H9 (cell line): Measurements from ENCODE around the gene DPP8. TPM values are rescaled to one million over a fixed set of nuclear protein-coding genes. Genes with fewer than 3 reads are reported as not detected.

Source experiments
- DNase-seq: peaks from one replicate; pipeline ENCODE4 v3.0.0-alpha.2; 2017
- H2AFZ ChIP-seq: one replicate; pipeline ENCODE4 v1.6.1; 2013; ENCODE audit warnings: mild to moderate bottlenecking, low read length, control low read depth, moderate library complexity
- H2AK5ac ChIP-seq: 2 replicates; pipeline ENCODE4 v1.6.1; 2013; ENCODE audit warnings: low read length, control low read depth, mixed read lengths; ENCODE audit not compliant: insufficient read length
- H2BK120ac ChIP-seq: one replicate; pipeline ENCODE4 v1.6.1; 2013; ENCODE audit warnings: low read depth, mild to moderate bottlenecking, low read length, control low read depth, inconsistent platforms; ENCODE audit not compliant: poor library complexity, severe bottlenecking
- H2BK12ac ChIP-seq: 2 replicates; pipeline ENCODE4 v1.6.1; 2013; ENCODE audit warnings: low read length, control low read depth, mixed read lengths, low read depth; ENCODE audit not compliant: insufficient read length
- H2BK15ac ChIP-seq: 2 replicates; pipeline ENCODE4 v1.6.1; 2013; ENCODE audit warnings: low read depth, low read length, control low read depth
- H2BK20ac ChIP-seq: one replicate; pipeline ENCODE4 v1.6.1; 2013; ENCODE audit warnings: low read depth, mild to moderate bottlenecking, low read length, control low read depth, inconsistent platforms; ENCODE audit not compliant: poor library complexity, severe bottlenecking
- H2BK5ac ChIP-seq: 2 replicates; pipeline ENCODE4 v1.6.1; 2013; ENCODE audit warnings: low read length, control low read depth, mixed read lengths; ENCODE audit not compliant: insufficient read length
- H3K14ac ChIP-seq: 2 replicates; pipeline ENCODE4 v1.6.1; 2013; ENCODE audit warnings: low read length, control low read depth; ENCODE audit not compliant: insufficient read depth
- H3K18ac ChIP-seq: 2 replicates; pipeline ENCODE4 v1.6.1; 2013; ENCODE audit warnings: low read depth, mild to moderate bottlenecking, mixed read lengths, low read length, control low read depth; ENCODE audit not compliant: insufficient read length
- H3K23ac ChIP-seq: 2 replicates; pipeline ENCODE4 v1.6.1; 2013; ENCODE audit warnings: low read length, control low read depth, mixed read lengths, low read depth; ENCODE audit not compliant: insufficient read length
- H3K23me2 ChIP-seq: 2 replicates; pipeline ENCODE4 v1.6.1; 2013; ENCODE audit warnings: low read depth, mild to moderate bottlenecking, mixed read lengths, low read length, control low read depth; ENCODE audit not compliant: insufficient read length, poor library complexity, severe bottlenecking
- H3K27ac ChIP-seq: 2 replicates; pipeline ENCODE4 v1.5.1; 2013; ENCODE audit warnings: low read length, control low read depth, mixed read lengths, low read depth; ENCODE audit not compliant: insufficient read length
- H3K27me3 ChIP-seq: 2 replicates; pipeline ENCODE4 v1.6.1; 2013; ENCODE audit warnings: low read length, control low read depth, inconsistent platforms; ENCODE audit not compliant: insufficient read depth
- H3K4ac ChIP-seq: 2 replicates; pipeline ENCODE4 v1.6.1; 2013; ENCODE audit warnings: low read depth, mild to moderate bottlenecking, control low read depth, inconsistent platforms, low read length, moderate library complexity
- H3K4me1 ChIP-seq: 2 replicates; pipeline ENCODE4 v1.6.1; 2013; ENCODE audit warnings: low read length, control low read depth, inconsistent platforms; ENCODE audit not compliant: insufficient read depth
- H3K4me2 ChIP-seq: 2 replicates; pipeline ENCODE4 v1.6.1; 2013; ENCODE audit warnings: low read length, control low read depth, mixed read lengths; ENCODE audit not compliant: insufficient read length, insufficient read depth
- H3K56ac ChIP-seq: 2 replicates; pipeline ENCODE4 v1.6.1; 2013; ENCODE audit warnings: low read depth, mild to moderate bottlenecking, mixed read lengths, low read length, control low read depth; ENCODE audit not compliant: insufficient read length
- H3K79me1 ChIP-seq: 2 replicates; pipeline ENCODE4 v1.6.1; 2013; ENCODE audit warnings: low read depth, mild to moderate bottlenecking, moderate library complexity, low read length, control low read depth, inconsistent platforms; ENCODE audit not compliant: insufficient read depth, poor library complexity, severe bottlenecking
- H3K79me2 ChIP-seq: 2 replicates; pipeline ENCODE4 v1.6.1; 2013; ENCODE audit warnings: low read length, control low read depth, inconsistent platforms; ENCODE audit not compliant: insufficient read depth
- H3K9ac ChIP-seq: 2 replicates; pipeline ENCODE4 v1.6.1; 2013; ENCODE audit warnings: low read length, control low read depth, mixed read lengths; ENCODE audit not compliant: insufficient read length; ENCODE audit errors: extremely low read depth
- H3K9me3 ChIP-seq: one replicate; pipeline ENCODE4 v1.6.1; 2013; ENCODE audit warnings: low read depth, low read length, inconsistent platforms; ENCODE audit not compliant: control insufficient read depth
- H3T11ph ChIP-seq: one replicate; pipeline ENCODE4 v1.6.1; 2013; ENCODE audit warnings: mild to moderate bottlenecking, low read length, control low read depth, inconsistent platforms
- H4K20me1 ChIP-seq: one replicate; pipeline ENCODE4 v1.6.1; 2013; ENCODE audit not compliant: control insufficient read depth, insufficient read length, insufficient read depth
- H4K5ac ChIP-seq: 2 replicates; pipeline ENCODE4 v1.6.1; 2013; ENCODE audit warnings: low read depth, mild to moderate bottlenecking, mixed read lengths, low read length, control low read depth; ENCODE audit not compliant: insufficient read length
- H4K8ac ChIP-seq: replicated peaks from 2 replicates; pipeline ENCODE4 v1.6.1; 2013; ENCODE audit warnings: low read length, control low read depth, mixed read lengths, low read depth; ENCODE audit not compliant: insufficient read length
- H4K91ac ChIP-seq: 2 replicates; pipeline ENCODE4 v1.6.1; 2013; ENCODE audit warnings: low read depth, mild to moderate bottlenecking, moderate library complexity, mixed read lengths, low read length, control low read depth; ENCODE audit not compliant: insufficient read length
- H3K27ac Mint-ChIP-seq, 3 experiments: 2 replicates in 2 of 3; 3 replicates in 1 of 3; pipeline ENCODE4 v1.8.0; 2020 to 2021; ENCODE audit warnings: mixed read lengths in 3 of 3, mild to moderate bottlenecking in 1 of 3, moderate library complexity in 1 of 3
- H3K27me3 Mint-ChIP-seq: 2 replicates; pipeline ENCODE4 v1.8.0; 2021; ENCODE audit warnings: low read depth, mild to moderate bottlenecking, moderate library complexity, mixed read lengths
- H3K36me3 Mint-ChIP-seq, 3 experiments: 2 replicates in 2 of 3; 3 replicates in 1 of 3; pipeline ENCODE4 v1.8.0; 2020 to 2021; ENCODE audit warnings: low read depth in 3 of 3, mixed read lengths in 3 of 3; ENCODE audit not compliant: insufficient read depth in 1 of 3
- H3K4me1 Mint-ChIP-seq, 2 experiments: 2 replicates each; pipeline ENCODE4 v1.8.0; 2020; ENCODE audit warnings: mixed read lengths in 2 of 2
- H3K4me3 Mint-ChIP-seq, 2 experiments: 2 replicates in 1 of 2; 3 replicates in 1 of 2; pipeline ENCODE4 v1.8.0; 2020 to 2021; ENCODE audit warnings: mild to moderate bottlenecking in 2 of 2, mixed read lengths in 2 of 2, moderate library complexity in 1 of 2
- H3K9me3 Mint-ChIP-seq, 2 experiments: 2 replicates in 1 of 2; 3 replicates in 1 of 2; pipeline ENCODE4 v1.8.0; 2020; ENCODE audit warnings: mild to moderate bottlenecking in 2 of 2, mixed read lengths in 2 of 2, moderate library complexity in 1 of 2
- WGBS: extraction: QIAGEN DNeasy Blood & Tissue Kit; methylation state at CpG from one replicate; pipeline ENCODE4 v1.1.7; 2013; ENCODE audit warnings: missing lambda C conversion rate, low lambda C conversion rate, mixed read lengths; ENCODE audit not compliant: insufficient read length; ENCODE audit errors: extremely low coverage; 5-methylcytosine and 5-hydroxymethylcytosine counted together
- total RNA-seq: library from RNA; stranded (reverse); gene quantifications from 2 replicates; pipeline ENCODE4 v1.2.1, GENCODE V29; 2021
- TF ChIP-seq, protein P1 (sequence below): fragments of 200-600 bp; sonication (generic); conservative IDR thresholded peaks from 3 replicates; pipeline ENCODE4 v1.8.0; 2021; ENCODE audit warnings: antibody characterized with exemption, mild to moderate bottlenecking

DPP8 gene
- total RNA-seq, 1 experiment from 2014 or later = 26.6 TPM

- no peaks in the 10 kb centered on the region; a peak in 1 of 5 replicates for H3K9me3 Mint-ChIP-seq
- H3K4me2 ChIP-seq = no peak overlapping the region
- H2BK15ac ChIP-seq = no peak overlapping the region
- H3K27ac Mint-ChIP-seq = peak overlapping the region in 1 of 3 experiments; percentile 14; a peak in 1 of 7 replicates
- no peak overlapping the region for H4K5ac ChIP-seq
- peaks cover 6% of the 10 kb centered on the region for H3K79me1 ChIP-seq
- H3K4ac ChIP-seq = no peak overlapping the region
- H3K9ac ChIP-seq = no peak overlapping the region
- H3T11ph ChIP-seq = no peak overlapping the region
- DNase-seq = no peak
- H2BK20ac ChIP-seq = no peak overlapping the region
- H3K36me3 Mint-ChIP-seq = peaks cover 3 to 8% (median 4%) of the 10 kb centered on the region in 3 experiments; a peak in 5 of 7 replicates
- no peak overlapping the region for H3K18ac ChIP-seq
- H3K27me3 ChIP-seq = no peaks in the 10 kb centered on the region
- no peak overlapping the region for H3K56ac ChIP-seq
- H3K23me2 ChIP-seq = no peaks in the 10 kb centered on the region
- peaks cover 3 to 9% of the 10 kb centered on the region in 2 experiments for H3K4me1 Mint-ChIP-seq
- WGBS = no CpG with 5 or more reads among the region's 3 CpGs
- no peak overlapping the region for H4K8ac ChIP-seq
- H3K27me3 Mint-ChIP-seq = no peaks in the 10 kb centered on the region
- no peak overlapping the region for H3K14ac ChIP-seq
- H2BK120ac ChIP-seq = no peak overlapping the region
- H2AFZ ChIP-seq = no peak overlapping the region
- H3K27ac ChIP-seq = no peak overlapping the region
- no peak overlapping the region for H3K23ac ChIP-seq
- TF ChIP-seq, protein P1, sequence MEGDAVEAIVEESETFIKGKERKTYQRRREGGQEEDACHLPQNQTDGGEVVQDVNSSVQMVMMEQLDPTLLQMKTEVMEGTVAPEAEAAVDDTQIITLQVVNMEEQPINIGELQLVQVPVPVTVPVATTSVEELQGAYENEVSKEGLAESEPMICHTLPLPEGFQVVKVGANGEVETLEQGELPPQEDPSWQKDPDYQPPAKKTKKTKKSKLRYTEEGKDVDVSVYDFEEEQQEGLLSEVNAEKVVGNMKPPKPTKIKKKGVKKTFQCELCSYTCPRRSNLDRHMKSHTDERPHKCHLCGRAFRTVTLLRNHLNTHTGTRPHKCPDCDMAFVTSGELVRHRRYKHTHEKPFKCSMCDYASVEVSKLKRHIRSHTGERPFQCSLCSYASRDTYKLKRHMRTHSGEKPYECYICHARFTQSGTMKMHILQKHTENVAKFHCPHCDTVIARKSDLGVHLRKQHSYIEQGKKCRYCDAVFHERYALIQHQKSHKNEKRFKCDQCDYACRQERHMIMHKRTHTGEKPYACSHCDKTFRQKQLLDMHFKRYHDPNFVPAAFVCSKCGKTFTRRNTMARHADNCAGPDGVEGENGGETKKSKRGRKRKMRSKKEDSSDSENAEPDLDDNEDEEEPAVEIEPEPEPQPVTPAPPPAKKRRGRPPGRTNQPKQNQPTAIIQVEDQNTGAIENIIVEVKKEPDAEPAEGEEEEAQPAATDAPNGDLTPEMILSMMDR = no peak
- peaks cover 41% of the 10 kb centered on the region; the same call in 1 of the 2 replicates for H3K79me2 ChIP-seq
- H3K9me3 ChIP-seq = no peaks in the 10 kb centered on the region
- H3K4me1 ChIP-seq = no peaks in the 10 kb centered on the region
- H3K4me3 Mint-ChIP-seq = no peak overlapping the region
- H4K91ac ChIP-seq = no peak overlapping the region
- no peak overlapping the region for H2BK12ac ChIP-seq
- H4K20me1 ChIP-seq = no peaks in the 10 kb centered on the region
- no peak overlapping the region for H2AK5ac ChIP-seq
- no peak overlapping the region for H2BK5ac ChIP-seq
These were observed 23.8 kb upstream of the DPP8 start for GRCh38 chr15:65541231-65541820.
